GM23338 (cell line): ENCODE results near the gene SEC24C. TPM values are rescaled to one million over a fixed set of nuclear protein-coding genes. Genes with fewer than 3 reads are reported as not detected.

Experiments used
- ATAC-seq: fragments of 200-7000 bp; cut with Tn5 transposase; 3 replicates; pipeline ENCODE4 v1.9.1; 2020
- DNase-seq: peaks from one replicate; pipeline ENCODE4 v3.0.0-alpha.2; 2015; ENCODE audit warnings: low spot score
- H2AFZ ChIP-seq: fragments of 200-600 bp; sonication (generic); 2 replicates; pipeline ENCODE4 v1.8.0; 2016; ENCODE audit warnings: antibody characterized with exemption, mild to moderate bottlenecking, moderate library complexity
- H3F3A ChIP-seq: fragments of 200-600 bp; sonication (generic); replicated peaks from 2 replicates; pipeline ENCODE4 v1.8.0; 2017; ENCODE audit warnings: antibody characterized with exemption, mixed run types, low read depth
- H3K27ac ChIP-seq: fragments of 200-600 bp; sonication (generic); 2 replicates; pipeline ENCODE4 v1.6.1; 2016; ENCODE audit warnings: low read depth
- H3K27me3 ChIP-seq: fragments of 200-600 bp; sonication (generic); 2 replicates; pipeline ENCODE4 v1.8.0; 2016; ENCODE audit warnings: mild to moderate bottlenecking, mixed run types, moderate library complexity; ENCODE audit not compliant: insufficient read depth
- H3K36me3 ChIP-seq: fragments of 200-600 bp; sonication (generic); 2 replicates; pipeline ENCODE4 v1.8.0; 2016; ENCODE audit warnings: mild to moderate bottlenecking; ENCODE audit not compliant: insufficient read depth
- H3K4me1 ChIP-seq: fragments of 200-600 bp; sonication (generic); 2 replicates; pipeline ENCODE4 v1.8.0; 2016; ENCODE audit warnings: mild to moderate bottlenecking, moderate library complexity; ENCODE audit not compliant: insufficient read depth
- H3K4me2 ChIP-seq: fragments of 200-600 bp; sonication (generic); 2 replicates; pipeline ENCODE4 v1.7.1; 2017; ENCODE audit warnings: mixed run types
- H3K4me3 ChIP-seq: fragments of 200-600 bp; sonication (generic); 2 replicates; pipeline ENCODE4 v1.6.1; 2016; ENCODE audit warnings: mixed run types
- H3K79me2 ChIP-seq: fragments of 200-600 bp; sonication (generic); replicated peaks from 2 replicates; pipeline ENCODE4 v1.8.0; 2017; ENCODE audit warnings: mild to moderate bottlenecking; ENCODE audit not compliant: insufficient read depth
- H3K9me2 ChIP-seq: fragments of 200-600 bp; sonication (generic); 2 replicates; pipeline ENCODE4 v1.8.0; 2017; ENCODE audit not compliant: insufficient read depth
- H4K20me1 ChIP-seq: fragments of 200-600 bp; sonication (generic); replicated peaks from 2 replicates; pipeline ENCODE4 v1.8.0; 2017; ENCODE audit warnings: mild to moderate bottlenecking; ENCODE audit not compliant: insufficient read depth
- H3K27ac Mint-ChIP-seq: 2 replicates; pipeline ENCODE4 v1.8.0; 2020; ENCODE audit warnings: inconsistent platforms, mild to moderate bottlenecking, moderate library complexity, mixed read lengths
- H3K27me3 Mint-ChIP-seq: 3 replicates; pipeline ENCODE4 v1.8.0; 2022; ENCODE audit warnings: low read depth, mild to moderate bottlenecking, moderate library complexity, mixed read lengths, inconsistent platforms; ENCODE audit not compliant: insufficient read depth, poor library complexity
- H3K36me3 Mint-ChIP-seq: 3 replicates; pipeline ENCODE4 v1.8.0; 2021; ENCODE audit warnings: low read depth, mild to moderate bottlenecking, inconsistent platforms, moderate library complexity, mixed read lengths
- H3K4me1 Mint-ChIP-seq: 3 replicates; pipeline ENCODE4 v1.8.0; 2020; ENCODE audit warnings: mild to moderate bottlenecking, inconsistent platforms, mixed read lengths
- H3K4me3 Mint-ChIP-seq: 3 replicates; pipeline ENCODE4 v1.8.0; 2021; ENCODE audit warnings: moderate library complexity, mild to moderate bottlenecking, inconsistent platforms, mixed read lengths
- H3K9me3 Mint-ChIP-seq: 3 replicates; pipeline ENCODE4 v1.8.0; 2020; ENCODE audit warnings: moderate library complexity, mild to moderate bottlenecking, inconsistent platforms, mixed read lengths
- CREB1 ChIP-seq: fragments of 250-450 bp; sonication (Bioruptor Pico); IDR thresholded peaks from 2 replicates; pipeline ENCODE4 v1.5.0; 2020; ENCODE audit warnings: low read depth, mild to moderate bottlenecking, moderate library complexity
- EZH2 ChIP-seq: fragments of 200-600 bp; sonication (generic); IDR thresholded peaks from one replicate; pipeline ENCODE4 v1.8.0; 2017; ENCODE audit warnings: antibody characterized with exemption, mild to moderate bottlenecking, low read depth; ENCODE audit not compliant: unreplicated experiment
- EZH2phosphoT487 ChIP-seq: fragments of 200-600 bp; sonication (generic); IDR thresholded peaks from one replicate; pipeline ENCODE4 v1.8.1; 2018; ENCODE audit warnings: antibody characterized with exemption; ENCODE audit not compliant: unreplicated experiment
- JUNB ChIP-seq: IDR thresholded peaks from one replicate; pipeline ENCODE4 v1.6.1; 2016; ENCODE audit warnings: antibody characterized with exemption; ENCODE audit not compliant: unreplicated experiment
- NANOG ChIP-seq: IDR thresholded peaks from 2 replicates; pipeline ENCODE4 v1.6.1; 2016; ENCODE audit warnings: antibody characterized with exemption, borderline replicate concordance
- POLR2AphosphoS5 ChIP-seq: IDR thresholded peaks from 2 replicates; pipeline ENCODE4 v1.6.1; 2016; ENCODE audit warnings: antibody characterized with exemption, low read depth
- STAT1 ChIP-seq: IDR thresholded peaks from one replicate; pipeline ENCODE4 v1.6.1; 2016; ENCODE audit warnings: antibody characterized with exemption; ENCODE audit not compliant: unreplicated experiment
- ZNF114 ChIP-seq: fragments of 250-450 bp; sonication (Bioruptor Pico); IDR thresholded peaks from 2 replicates; pipeline ENCODE4 v1.5.0; 2020; ENCODE audit warnings: mild to moderate bottlenecking, moderate library complexity
- ZNF331 ChIP-seq: fragments of 250-450 bp; sonication (Bioruptor Pico); IDR thresholded peaks from 2 replicates; pipeline ENCODE4 v1.5.0; 2020; ENCODE audit warnings: low read depth, mild to moderate bottlenecking, moderate library complexity
- polyA plus RNA-seq: library from polyadenylated mRNA; unstranded; fragments of >200 nt; fragmentation: Nextera tagmentation; extraction: Ambion mirVana; gene quantifications from 2 replicates; pipeline ENCODE4 v1.2.1, GENCODE V29; 2016
- total RNA-seq: library from RNA; depleted of rRNA; stranded (reverse); fragments of >200 nt; shearing (Covaris generic); gene quantifications from 2 replicates; pipeline ENCODE4 v1.2.3, GENCODE V29; 2014
- TF ChIP-seq, protein P1 (sequence below): IDR thresholded peaks from 2 replicates; pipeline ENCODE4 v1.6.1; 2016; ENCODE audit warnings: antibody characterized with exemption
- TF ChIP-seq, protein P2 (sequence below): fragments of 250-450 bp; sonication (Bioruptor Pico); IDR thresholded peaks from 2 replicates; pipeline ENCODE4 v1.5.0; 2020; ENCODE audit warnings: mild to moderate bottlenecking, moderate library complexity
- TF ChIP-seq, protein P3 (sequence below), 2 experiments: fragments of 200-600 bp in 1 of 2; sonication (generic) in 1 of 2; conservative IDR thresholded peaks; 2 replicates each; pipeline versions ENCODE4 v1.5.1 to v1.6.1; 2016 to 2017; ENCODE audit warnings: antibody characterized with exemption in 2 of 2, low read depth in 2 of 2, mild to moderate bottlenecking in 2 of 2, moderate library complexity in 1 of 2
- TF ChIP-seq, protein P4 (sequence below): IDR thresholded peaks from one replicate; pipeline ENCODE4 v1.6.1; 2018; ENCODE audit warnings: antibody characterized with exemption; ENCODE audit not compliant: unreplicated experiment

The SEC24C gene
- total and polyA plus RNA-seq, 2 experiments from 2014 or later = 16.9 to 64.2 TPM

DNA sequence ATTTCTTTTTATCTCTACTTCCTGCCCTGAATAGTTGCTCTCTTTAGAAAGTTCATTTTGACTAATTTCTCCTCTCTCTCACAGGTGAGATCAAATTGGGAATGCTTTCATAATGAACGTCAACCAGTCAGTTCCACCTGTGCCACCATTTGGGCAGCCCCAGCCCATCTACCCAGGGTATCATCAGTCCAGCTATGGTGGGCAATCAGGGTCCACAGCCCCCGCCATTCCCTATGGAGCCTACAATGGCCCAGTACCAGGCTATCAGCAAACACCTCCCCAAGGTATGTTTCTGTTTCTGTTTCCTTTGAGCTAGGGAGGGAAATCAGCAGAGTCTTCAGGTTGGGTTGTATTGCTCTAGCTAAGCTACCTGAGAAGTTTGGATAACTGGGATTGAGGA, 2.5 kb downstream of the SEC24C start:
- no peak overlapping the region for H3K4me3 ChIP-seq
- H4K20me1 ChIP-seq = peaks cover 6% of the 10 kb centered on the region
- H3K4me2 ChIP-seq = no peak overlapping the region
- Mint-ChIP-seq H3K4me3 (no peak overlapping the region), H3K27me3 (peaks cover 3% of the 10 kb centered on the region), H3K27ac (no peak overlapping the region), H3K4me1 (peaks cover 21% of the 10 kb centered on the region), H3K36me3 (peaks cover 10% of the 10 kb centered on the region), H3K9me3 (no peaks in the 10 kb centered on the region)
- peaks cover 30% of the 10 kb centered on the region for H3K79me2 ChIP-seq
- ATAC-seq (no peak), DNase-seq (no peak)
- no peak overlapping the region for H2AFZ ChIP-seq
- H3K27ac ChIP-seq = no peak overlapping the region
- TF ChIP-seq, protein P1, sequence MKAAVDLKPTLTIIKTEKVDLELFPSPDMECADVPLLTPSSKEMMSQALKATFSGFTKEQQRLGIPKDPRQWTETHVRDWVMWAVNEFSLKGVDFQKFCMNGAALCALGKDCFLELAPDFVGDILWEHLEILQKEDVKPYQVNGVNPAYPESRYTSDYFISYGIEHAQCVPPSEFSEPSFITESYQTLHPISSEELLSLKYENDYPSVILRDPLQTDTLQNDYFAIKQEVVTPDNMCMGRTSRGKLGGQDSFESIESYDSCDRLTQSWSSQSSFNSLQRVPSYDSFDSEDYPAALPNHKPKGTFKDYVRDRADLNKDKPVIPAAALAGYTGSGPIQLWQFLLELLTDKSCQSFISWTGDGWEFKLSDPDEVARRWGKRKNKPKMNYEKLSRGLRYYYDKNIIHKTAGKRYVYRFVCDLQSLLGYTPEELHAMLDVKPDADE = no peak
- TF ChIP-seq POLR2AphosphoS5 (no peak), NANOG (no peak), JUNB (no peak), ZNF114 (CRISPR knock-in tag) (no peak), EZH2phosphoT487 (no peak), STAT1 (no peak), CREB1 (no peak), EZH2 (no peak), ZNF331 (CRISPR knock-in tag) (no peak)
- TF ChIP-seq, protein P2, sequence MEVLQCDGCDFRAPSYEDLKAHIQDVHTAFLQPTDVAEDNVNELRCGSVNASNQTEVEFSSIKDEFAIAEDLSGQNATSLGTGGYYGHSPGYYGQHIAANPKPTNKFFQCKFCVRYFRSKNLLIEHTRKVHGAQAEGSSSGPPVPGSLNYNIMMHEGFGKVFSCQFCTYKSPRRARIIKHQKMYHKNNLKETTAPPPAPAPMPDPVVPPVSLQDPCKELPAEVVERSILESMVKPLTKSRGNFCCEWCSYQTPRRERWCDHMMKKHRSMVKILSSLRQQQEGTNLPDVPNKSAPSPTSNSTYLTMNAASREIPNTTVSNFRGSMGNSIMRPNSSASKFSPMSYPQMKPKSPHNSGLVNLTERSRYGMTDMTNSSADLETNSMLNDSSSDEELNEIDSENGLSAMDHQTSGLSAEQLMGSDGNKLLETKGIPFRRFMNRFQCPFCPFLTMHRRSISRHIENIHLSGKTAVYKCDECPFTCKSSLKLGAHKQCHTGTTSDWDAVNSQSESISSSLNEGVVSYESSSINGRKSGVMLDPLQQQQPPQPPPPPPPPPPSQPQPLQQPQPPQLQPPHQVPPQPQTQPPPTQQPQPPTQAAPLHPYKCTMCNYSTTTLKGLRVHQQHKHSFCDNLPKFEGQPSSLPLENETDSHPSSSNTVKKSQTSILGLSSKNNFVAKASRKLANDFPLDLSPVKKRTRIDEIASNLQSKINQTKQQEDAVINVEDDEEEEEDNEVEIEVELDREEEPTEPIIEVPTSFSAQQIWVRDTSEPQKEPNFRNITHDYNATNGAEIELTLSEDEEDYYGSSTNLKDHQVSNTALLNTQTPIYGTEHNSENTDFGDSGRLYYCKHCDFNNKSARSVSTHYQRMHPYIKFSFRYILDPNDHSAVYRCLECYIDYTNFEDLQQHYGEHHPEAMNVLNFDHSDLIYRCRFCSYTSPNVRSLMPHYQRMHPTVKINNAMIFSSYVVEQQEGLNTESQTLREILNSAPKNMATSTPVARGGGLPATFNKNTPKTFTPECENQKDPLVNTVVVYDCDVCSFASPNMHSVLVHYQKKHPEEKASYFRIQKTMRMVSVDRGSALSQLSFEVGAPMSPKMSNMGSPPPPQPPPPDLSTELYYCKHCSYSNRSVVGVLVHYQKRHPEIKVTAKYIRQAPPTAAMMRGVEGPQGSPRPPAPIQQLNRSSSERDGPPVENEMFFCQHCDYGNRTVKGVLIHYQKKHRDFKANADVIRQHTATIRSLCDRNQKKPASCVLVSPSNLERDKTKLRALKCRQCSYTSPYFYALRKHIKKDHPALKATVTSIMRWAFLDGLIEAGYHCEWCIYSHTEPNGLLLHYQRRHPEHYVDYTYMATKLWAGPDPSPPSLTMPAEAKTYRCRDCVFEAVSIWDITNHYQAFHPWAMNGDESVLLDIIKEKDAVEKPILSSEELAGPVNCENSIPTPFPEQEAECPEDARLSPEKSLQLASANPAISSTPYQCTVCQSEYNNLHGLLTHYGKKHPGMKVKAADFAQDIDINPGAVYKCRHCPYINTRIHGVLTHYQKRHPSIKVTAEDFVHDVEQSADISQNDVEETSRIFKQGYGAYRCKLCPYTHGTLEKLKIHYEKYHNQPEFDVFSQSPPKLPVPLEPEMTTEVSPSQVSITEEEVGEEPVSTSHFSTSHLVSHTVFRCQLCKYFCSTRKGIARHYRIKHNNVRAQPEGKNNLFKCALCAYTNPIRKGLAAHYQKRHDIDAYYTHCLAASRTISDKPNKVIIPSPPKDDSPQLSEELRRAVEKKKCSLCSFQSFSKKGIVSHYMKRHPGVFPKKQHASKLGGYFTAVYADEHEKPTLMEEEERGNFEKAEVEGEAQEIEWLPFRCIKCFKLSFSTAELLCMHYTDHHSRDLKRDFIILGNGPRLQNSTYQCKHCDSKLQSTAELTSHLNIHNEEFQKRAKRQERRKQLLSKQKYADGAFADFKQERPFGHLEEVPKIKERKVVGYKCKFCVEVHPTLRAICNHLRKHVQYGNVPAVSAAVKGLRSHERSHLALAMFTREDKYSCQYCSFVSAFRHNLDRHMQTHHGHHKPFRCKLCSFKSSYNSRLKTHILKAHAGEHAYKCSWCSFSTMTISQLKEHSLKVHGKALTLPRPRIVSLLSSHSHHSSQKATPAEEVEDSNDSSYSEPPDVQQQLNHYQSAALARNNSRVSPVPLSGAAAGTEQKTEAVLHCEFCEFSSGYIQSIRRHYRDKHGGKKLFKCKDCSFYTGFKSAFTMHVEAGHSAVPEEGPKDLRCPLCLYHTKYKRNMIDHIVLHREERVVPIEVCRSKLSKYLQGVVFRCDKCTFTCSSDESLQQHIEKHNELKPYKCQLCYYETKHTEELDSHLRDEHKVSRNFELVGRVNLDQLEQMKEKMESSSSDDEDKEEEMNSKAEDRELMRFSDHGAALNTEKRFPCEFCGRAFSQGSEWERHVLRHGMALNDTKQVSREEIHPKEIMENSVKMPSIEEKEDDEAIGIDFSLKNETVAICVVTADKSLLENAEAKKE (CRISPR knock-in tag) = no peak
- TF ChIP-seq, protein P3, sequence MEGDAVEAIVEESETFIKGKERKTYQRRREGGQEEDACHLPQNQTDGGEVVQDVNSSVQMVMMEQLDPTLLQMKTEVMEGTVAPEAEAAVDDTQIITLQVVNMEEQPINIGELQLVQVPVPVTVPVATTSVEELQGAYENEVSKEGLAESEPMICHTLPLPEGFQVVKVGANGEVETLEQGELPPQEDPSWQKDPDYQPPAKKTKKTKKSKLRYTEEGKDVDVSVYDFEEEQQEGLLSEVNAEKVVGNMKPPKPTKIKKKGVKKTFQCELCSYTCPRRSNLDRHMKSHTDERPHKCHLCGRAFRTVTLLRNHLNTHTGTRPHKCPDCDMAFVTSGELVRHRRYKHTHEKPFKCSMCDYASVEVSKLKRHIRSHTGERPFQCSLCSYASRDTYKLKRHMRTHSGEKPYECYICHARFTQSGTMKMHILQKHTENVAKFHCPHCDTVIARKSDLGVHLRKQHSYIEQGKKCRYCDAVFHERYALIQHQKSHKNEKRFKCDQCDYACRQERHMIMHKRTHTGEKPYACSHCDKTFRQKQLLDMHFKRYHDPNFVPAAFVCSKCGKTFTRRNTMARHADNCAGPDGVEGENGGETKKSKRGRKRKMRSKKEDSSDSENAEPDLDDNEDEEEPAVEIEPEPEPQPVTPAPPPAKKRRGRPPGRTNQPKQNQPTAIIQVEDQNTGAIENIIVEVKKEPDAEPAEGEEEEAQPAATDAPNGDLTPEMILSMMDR (conservative IDR thresholded peaks at IDR 0.05; ENCODE audit: low read depth in 2 of 2) = no peak
- TF ChIP-seq, protein P4, sequence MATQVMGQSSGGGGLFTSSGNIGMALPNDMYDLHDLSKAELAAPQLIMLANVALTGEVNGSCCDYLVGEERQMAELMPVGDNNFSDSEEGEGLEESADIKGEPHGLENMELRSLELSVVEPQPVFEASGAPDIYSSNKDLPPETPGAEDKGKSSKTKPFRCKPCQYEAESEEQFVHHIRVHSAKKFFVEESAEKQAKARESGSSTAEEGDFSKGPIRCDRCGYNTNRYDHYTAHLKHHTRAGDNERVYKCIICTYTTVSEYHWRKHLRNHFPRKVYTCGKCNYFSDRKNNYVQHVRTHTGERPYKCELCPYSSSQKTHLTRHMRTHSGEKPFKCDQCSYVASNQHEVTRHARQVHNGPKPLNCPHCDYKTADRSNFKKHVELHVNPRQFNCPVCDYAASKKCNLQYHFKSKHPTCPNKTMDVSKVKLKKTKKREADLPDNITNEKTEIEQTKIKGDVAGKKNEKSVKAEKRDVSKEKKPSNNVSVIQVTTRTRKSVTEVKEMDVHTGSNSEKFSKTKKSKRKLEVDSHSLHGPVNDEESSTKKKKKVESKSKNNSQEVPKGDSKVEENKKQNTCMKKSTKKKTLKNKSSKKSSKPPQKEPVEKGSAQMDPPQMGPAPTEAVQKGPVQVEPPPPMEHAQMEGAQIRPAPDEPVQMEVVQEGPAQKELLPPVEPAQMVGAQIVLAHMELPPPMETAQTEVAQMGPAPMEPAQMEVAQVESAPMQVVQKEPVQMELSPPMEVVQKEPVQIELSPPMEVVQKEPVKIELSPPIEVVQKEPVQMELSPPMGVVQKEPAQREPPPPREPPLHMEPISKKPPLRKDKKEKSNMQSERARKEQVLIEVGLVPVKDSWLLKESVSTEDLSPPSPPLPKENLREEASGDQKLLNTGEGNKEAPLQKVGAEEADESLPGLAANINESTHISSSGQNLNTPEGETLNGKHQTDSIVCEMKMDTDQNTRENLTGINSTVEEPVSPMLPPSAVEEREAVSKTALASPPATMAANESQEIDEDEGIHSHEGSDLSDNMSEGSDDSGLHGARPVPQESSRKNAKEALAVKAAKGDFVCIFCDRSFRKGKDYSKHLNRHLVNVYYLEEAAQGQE = no peak
- no peaks in the 10 kb centered on the region for H3K27me3 ChIP-seq
- H3K36me3 ChIP-seq = peaks cover 4% of the 10 kb centered on the region; the same call in 1 of the 2 replicates
- H3K4me1 ChIP-seq = peaks cover 15% of the 10 kb centered on the region
- peaks cover 13% of the 10 kb centered on the region for H3F3A ChIP-seq
- no peaks in the 10 kb centered on the region for H3K9me2 ChIP-seq
